Measurements from ENCODE around the gene DRC3.

Gene DRC3

DNA sequence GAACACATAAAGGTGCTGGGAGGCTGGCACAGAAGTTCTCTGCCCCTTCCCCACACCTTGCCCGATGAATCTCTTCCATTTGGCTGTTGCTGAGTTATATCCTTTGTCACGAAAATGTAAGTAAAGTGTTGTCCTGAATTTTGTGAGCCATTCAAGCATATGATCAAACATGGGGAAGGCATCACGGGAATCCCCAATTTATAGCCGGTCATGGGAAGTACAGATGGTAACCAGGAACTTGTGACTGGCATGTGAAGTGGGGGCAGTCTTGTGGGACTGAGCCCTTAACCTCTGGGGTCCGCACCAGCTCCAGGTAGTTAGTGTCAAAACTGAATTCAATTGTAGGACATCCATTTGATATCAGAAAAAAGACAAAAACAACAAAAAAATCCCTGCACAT lies 13.7 kb upstream of the DRC3 start:
- TF ChIP-seq, protein P1, sequence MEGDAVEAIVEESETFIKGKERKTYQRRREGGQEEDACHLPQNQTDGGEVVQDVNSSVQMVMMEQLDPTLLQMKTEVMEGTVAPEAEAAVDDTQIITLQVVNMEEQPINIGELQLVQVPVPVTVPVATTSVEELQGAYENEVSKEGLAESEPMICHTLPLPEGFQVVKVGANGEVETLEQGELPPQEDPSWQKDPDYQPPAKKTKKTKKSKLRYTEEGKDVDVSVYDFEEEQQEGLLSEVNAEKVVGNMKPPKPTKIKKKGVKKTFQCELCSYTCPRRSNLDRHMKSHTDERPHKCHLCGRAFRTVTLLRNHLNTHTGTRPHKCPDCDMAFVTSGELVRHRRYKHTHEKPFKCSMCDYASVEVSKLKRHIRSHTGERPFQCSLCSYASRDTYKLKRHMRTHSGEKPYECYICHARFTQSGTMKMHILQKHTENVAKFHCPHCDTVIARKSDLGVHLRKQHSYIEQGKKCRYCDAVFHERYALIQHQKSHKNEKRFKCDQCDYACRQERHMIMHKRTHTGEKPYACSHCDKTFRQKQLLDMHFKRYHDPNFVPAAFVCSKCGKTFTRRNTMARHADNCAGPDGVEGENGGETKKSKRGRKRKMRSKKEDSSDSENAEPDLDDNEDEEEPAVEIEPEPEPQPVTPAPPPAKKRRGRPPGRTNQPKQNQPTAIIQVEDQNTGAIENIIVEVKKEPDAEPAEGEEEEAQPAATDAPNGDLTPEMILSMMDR (IDR thresholded peaks at IDR 0.05) = no peak

DNA sequence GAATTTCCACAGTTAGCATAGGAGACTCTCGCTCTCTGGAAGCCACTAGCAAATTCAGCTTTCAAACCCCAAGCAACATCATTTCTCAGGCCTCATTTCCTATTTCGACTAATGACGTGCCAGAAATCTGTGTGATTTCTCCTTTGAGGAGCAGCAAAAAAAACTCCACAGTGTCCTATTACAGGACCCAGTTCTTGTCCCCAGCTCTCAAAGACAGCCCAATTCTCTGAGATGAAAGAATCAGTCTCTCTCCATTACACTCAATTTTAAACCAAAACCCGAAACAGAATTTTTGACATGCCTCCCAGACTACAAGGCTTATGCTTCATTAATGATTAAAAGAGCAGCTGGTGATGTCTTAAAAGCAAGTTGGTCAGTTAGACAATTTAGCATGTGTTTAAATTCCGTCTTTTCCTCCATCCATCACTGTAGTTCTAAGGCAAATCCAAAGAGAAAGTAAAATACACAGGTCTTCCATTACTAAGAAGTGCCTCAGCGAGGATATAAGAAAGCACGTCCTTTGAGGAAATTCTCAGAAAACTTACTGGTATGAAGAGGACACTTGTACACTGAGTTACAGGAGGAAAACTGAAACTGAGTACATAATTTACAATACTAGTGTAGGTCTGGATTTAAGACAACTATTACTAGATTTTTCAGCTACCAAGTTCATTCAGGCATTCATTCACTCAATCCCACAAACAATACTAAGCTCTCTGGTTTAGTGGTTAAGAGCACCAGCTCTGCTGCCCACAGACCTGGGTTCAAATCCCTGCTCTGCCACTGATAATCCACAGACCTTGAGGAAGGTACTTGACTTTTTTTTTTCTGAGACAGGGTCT lies 12.9 kb upstream of the DRC3 start:
- Histone ChIP-seq H3K4me3 (ENCODE audit: low read depth in 1 of 2, low read length in 1 of 2) (no peak overlapping the region), H3K27ac (no peak overlapping the region), H3K4me1 (ENCODE audit: control insufficient read depth in 1 of 2, insufficient read depth in 1 of 2, low read depth in 1 of 2, low read length in 1 of 2) (no peaks in the 10 kb centered on the region), H3K36me3 (no peaks in the 10 kb centered on the region), H3K27me3 (no peaks in the 10 kb centered on the region), H3K9me3 (no peaks in the 10 kb centered on the region)
- TF ChIP-seq, protein P1 (IDR thresholded peaks at IDR 0.05) = no peak

More for the DNA sequence above, 13.7 kb upstream of the DRC3 start:
- Histone ChIP-seq H3K4me3 (ENCODE audit: low read depth in 1 of 2, low read length in 1 of 2) (no peak overlapping the region), H3K27ac (no peak overlapping the region), H3K36me3 (no peaks in the 10 kb centered on the region), H3K9me3 (no peaks in the 10 kb centered on the region), H3K4me1 (ENCODE audit: control insufficient read depth in 1 of 2, insufficient read depth in 1 of 2, low read depth in 1 of 2, low read length in 1 of 2) (no peaks in the 10 kb centered on the region), H3K27me3 (no peaks in the 10 kb centered on the region)

DNA sequence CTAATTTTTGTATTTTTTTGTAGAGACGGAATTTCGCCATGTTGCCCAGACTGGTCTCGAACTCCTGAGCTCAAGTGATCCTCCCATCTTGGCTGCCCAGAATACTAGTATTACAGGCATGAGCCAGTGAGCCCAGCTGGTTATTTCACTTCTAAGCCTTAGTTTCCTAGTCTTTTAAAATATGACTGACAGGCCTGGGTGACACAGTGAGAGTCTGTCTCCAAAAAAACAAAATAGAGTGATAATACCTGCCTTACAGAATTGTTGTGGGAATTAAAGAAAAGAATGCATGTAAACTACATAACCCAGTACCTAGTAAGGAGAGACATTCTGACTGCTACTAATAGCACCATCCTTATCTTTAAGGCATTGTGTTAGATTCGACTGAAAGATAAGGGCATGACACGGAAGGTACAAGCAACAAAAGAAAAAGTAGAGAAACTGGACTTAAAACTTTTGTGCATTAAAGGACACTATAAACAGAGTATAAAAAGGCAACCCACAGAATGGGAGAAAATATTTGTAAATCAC lies 12.1 kb upstream of the DRC3 start:
- Histone ChIP-seq H3K4me3 (ENCODE audit: low read depth in 1 of 2, low read length in 1 of 2) (no peak overlapping the region), H3K27ac (no peak overlapping the region), H3K4me1 (ENCODE audit: control insufficient read depth in 1 of 2, insufficient read depth in 1 of 2, low read depth in 1 of 2, low read length in 1 of 2) (no peaks in the 10 kb centered on the region), H3K9me3 (no peaks in the 10 kb centered on the region), H3K27me3 (no peaks in the 10 kb centered on the region), H3K36me3 (no peaks in the 10 kb centered on the region)
- TF ChIP-seq, protein P1 (IDR thresholded peaks at IDR 0.05) = no peak

DNA sequence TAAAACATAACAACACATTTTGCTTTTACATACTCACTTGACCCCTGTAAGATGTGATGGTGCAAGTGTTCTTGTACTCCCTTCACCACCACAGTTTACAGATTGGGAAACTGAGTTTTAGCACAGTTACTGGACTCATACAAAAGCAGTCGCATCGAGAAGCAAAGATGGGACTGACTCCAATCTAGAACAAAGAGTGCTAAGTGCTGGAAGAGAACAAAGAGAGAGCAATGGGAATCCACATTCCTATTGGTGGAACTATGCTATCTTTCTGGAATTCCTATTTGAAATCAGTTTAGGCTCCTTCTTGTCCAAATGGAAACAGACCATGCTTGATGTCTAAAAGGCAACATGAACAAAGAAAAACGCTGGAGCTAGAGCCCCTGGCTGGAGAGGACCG lies 9.6 kb upstream of the DRC3 start:
- no peaks in the 10 kb centered on the region for H3K4me1 ChIP-seq (ENCODE audit: control insufficient read depth in 1 of 2, insufficient read depth in 1 of 2, low read depth in 1 of 2, low read length in 1 of 2)
- H3K27me3 ChIP-seq = no peaks in the 10 kb centered on the region
- TF ChIP-seq, protein P1 (IDR thresholded peaks at IDR 0.05) = no peak
- no peaks in the 10 kb centered on the region for H3K36me3 ChIP-seq
- H3K27ac ChIP-seq = no peak overlapping the region
- no peaks in the 10 kb centered on the region for H3K9me3 ChIP-seq
- H3K4me3 ChIP-seq (ENCODE audit: low read depth in 1 of 2, low read length in 1 of 2) = no peak overlapping the region

DNA sequence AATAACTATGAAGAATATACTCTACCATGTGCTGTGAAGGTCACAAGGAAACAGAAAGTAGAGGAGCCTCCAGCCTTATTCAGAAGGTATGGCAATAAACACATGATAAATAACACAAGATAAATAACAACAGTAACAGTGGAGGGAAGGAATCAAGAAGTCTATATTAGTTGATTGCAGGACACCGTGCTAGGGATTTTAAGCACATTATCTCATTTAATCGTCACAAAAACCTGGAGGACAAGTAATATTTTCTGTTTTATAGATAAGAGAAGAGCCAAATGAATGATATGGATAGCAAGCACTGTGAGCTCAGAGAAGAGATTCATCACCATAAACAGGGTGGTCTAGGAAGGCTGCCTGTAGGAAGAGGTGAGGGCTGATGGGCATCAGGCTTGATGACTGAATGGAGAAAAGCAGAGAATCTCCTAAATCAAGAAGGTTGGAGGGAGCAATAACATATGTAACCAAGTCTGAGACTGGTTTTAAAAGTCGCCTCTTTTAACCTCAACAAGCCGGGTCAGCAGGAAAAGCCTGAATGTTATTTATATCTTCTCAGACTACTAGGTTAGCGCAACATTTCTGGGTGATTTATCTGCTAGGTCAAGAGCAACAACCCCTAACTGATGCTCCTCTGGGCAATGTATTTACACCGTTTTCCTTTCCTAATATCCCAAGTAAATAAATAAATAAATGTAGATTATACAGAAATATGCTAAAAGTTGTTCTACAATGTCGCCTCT lies 8.8 kb upstream of the DRC3 start:
- H3K27me3 ChIP-seq = no peaks in the 10 kb centered on the region
- no peak overlapping the region for H3K4me3 ChIP-seq (ENCODE audit: low read depth in 1 of 2, low read length in 1 of 2)
- H3K9me3 ChIP-seq = no peaks in the 10 kb centered on the region
- H3K27ac ChIP-seq = no peak overlapping the region
- TF ChIP-seq, protein P1 (IDR thresholded peaks at IDR 0.05) = no peak
- H3K4me1 ChIP-seq (ENCODE audit: control insufficient read depth in 1 of 2, insufficient read depth in 1 of 2, low read depth in 1 of 2, low read length in 1 of 2) = no peaks in the 10 kb centered on the region
- H3K36me3 ChIP-seq = no peaks in the 10 kb centered on the region
